Measurements from ENCODE around the gene GPR107.
A peak's percentile ranks its signal among the peaks of the same experiment; 100 is the strongest.

Gene GPR107

DNA sequence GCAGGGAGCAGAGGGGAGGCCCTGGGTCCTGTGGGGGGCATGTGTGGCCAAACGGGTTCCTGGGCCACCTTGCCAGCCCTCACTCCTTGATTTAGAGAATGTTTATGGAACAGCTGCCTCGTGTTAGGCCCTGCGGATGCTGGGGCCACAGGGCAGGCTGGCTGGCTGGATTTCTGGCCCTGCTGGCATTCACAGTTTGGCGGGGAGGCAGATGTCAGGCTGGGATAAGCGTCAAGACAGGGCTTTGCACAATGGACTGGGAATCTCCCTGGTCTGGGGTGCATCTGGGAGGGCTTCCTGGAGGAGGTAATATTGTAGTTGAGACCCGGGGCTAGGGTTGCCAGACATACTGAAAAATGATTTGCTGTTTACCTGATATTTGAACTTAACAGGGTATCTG lies 132.3 kb downstream of the GPR107 start:
- no peak overlapping the region for H2AFZ ChIP-seq (ENCODE audit: low read length, unreplicated experiment)
- no peaks in the 10 kb centered on the region for H3K36me3 ChIP-seq (ENCODE audit: insufficient read depth, low read length)
- H3K4me3 ChIP-seq (ENCODE audit: low read depth, low read length): no peak overlapping the region
- peaks cover 89% of the 10 kb centered on the region for H3K79me2 ChIP-seq (ENCODE audit: control insufficient read depth, insufficient read depth, low read length, unreplicated experiment)
- H3K4me1 ChIP-seq (ENCODE audit: control insufficient read depth, insufficient read depth, low read length, unreplicated experiment): peaks cover 59% of the 10 kb centered on the region
- H3K27me3 ChIP-seq (ENCODE audit: insufficient read depth, low read length): no peaks in the 10 kb centered on the region
- no peak overlapping the region for H3K27ac ChIP-seq (ENCODE audit: low read depth, low read length)

DNA sequence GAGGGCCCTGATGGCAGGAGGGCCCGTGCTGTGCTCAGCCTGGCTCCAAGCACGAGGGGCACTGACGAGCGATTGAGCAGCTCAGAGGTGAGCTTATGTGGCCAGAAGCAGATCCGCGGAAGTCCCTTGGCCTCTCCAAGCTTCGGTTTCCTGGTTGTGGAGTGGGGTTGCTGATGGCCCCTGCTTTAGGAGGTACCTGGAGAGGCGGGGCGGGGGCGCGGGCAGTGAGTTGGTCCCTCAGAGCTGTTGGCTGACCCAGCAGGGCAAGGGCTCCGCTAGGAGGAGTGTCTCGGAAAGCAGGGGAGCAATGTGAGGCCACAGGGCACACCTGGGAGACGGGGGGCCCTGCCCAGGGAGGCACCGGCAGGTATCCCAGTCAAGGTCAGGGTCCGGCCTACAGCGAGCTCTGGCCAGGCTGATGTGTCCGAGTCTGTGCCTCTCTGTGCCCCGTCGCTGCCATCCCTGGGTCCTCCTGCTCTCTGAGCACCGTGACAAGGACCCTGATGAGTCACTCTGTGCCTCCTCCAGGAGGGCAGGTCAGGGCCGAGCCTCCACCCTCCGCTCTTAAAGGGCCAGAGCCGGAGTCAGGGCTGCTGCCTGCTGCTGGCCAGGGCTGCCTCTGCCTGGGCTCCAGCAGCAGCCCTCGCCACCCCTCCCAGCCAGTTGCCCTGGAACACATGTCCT lies 133.3 kb downstream of the GPR107 start:
- Histone ChIP-seq H3K27ac (ENCODE audit: low read depth, low read length) (no peak overlapping the region), H3K36me3 (ENCODE audit: insufficient read depth, low read length) (no peaks in the 10 kb centered on the region), H3K4me3 (ENCODE audit: low read depth, low read length) (peak overlapping the region; percentile 61), H2AFZ (ENCODE audit: low read length, unreplicated experiment) (no peak overlapping the region), H3K4me1 (ENCODE audit: control insufficient read depth, insufficient read depth, low read length, unreplicated experiment) (peaks cover 59% of the 10 kb centered on the region), H3K79me2 (ENCODE audit: control insufficient read depth, insufficient read depth, low read length, unreplicated experiment) (peaks cover 89% of the 10 kb centered on the region), H3K27me3 (ENCODE audit: insufficient read depth, low read length) (no peaks in the 10 kb centered on the region)

- Histone ChIP-seq H3K79me2 (ENCODE audit: control insufficient read depth, insufficient read depth, low read length, unreplicated experiment) (peaks cover 89% of the 10 kb centered on the region), H2AFZ (ENCODE audit: low read length, unreplicated experiment) (no peak overlapping the region), H3K27ac (ENCODE audit: low read depth, low read length) (no peak overlapping the region), H3K4me3 (ENCODE audit: low read depth, low read length) (peak overlapping the region; percentile 61), H3K4me1 (ENCODE audit: control insufficient read depth, insufficient read depth, low read length, unreplicated experiment) (peaks cover 59% of the 10 kb centered on the region), H3K27me3 (ENCODE audit: insufficient read depth, low read length) (no peaks in the 10 kb centered on the region), H3K36me3 (ENCODE audit: insufficient read depth, low read length) (no peaks in the 10 kb centered on the region)
These were observed 133.8 kb downstream of the GPR107 start for GRCh38 chr9:130187523-130187846.

GRCh38 chr9:130188860-130189481 lies 135.3 kb downstream of the GPR107 start:
- no peak overlapping the region for H3K27ac ChIP-seq (ENCODE audit: low read depth, low read length)
- H3K4me3 ChIP-seq (ENCODE audit: low read depth, low read length): no peak overlapping the region
- H3K27me3 ChIP-seq (ENCODE audit: insufficient read depth, low read length): no peaks in the 10 kb centered on the region
- no peaks in the 10 kb centered on the region for H3K36me3 ChIP-seq (ENCODE audit: insufficient read depth, low read length)
- peaks cover 50% of the 10 kb centered on the region for H3K4me1 ChIP-seq (ENCODE audit: control insufficient read depth, insufficient read depth, low read length, unreplicated experiment)
- peaks cover 96% of the 10 kb centered on the region for H3K79me2 ChIP-seq (ENCODE audit: control insufficient read depth, insufficient read depth, low read length, unreplicated experiment)
- no peak overlapping the region for H2AFZ ChIP-seq (ENCODE audit: low read length, unreplicated experiment)
